H1 (cell line): ENCODE data around the gene ARHGAP25. TPM values are rescaled to one million over a fixed set of nuclear protein-coding genes. Genes with fewer than 3 reads are reported as not detected.
A peak's percentile ranks its signal among the peaks of the same experiment; 100 is the strongest.

Experiments used
- CTCF ChIA-PET: fragments of 300-600 bp; sonication (Branson Sonifier 250); formaldehyde crosslinking; loops from one replicate; lab custom pipeline; 2021; ENCODE audit not compliant: partially characterized antibody; lab: Charles Lee
- POLR2A ChIA-PET: fragments of 300-600 bp; sonication (Branson Sonifier 250); formaldehyde crosslinking; loops from one replicate; lab custom pipeline; 2021; ENCODE audit warnings: inconsistent platforms; ENCODE audit not compliant: partially characterized antibody; lab: Charles Lee
- DNase-seq, 2 experiments: peaks; one replicate each; pipeline versions ENCODE4 v3.0.0 to v3.0.0-alpha.2; 2010 to 2022; ENCODE audit warnings: low spot score in 2 of 2, low read depth in 1 of 2, mixed read lengths in 1 of 2
- FAIRE-seq: peaks from 2 replicates; lab custom pipeline; 2011; peaks lifted over from hg19 to GRCh38; lab: Jason Lieb, UNC
- H2AFZ ChIP-seq: 2 replicates; pipeline ENCODE4 v1.8.1; 2012; ENCODE audit warnings: low read length, inconsistent platforms
- H2AK5ac ChIP-seq: 2 replicates; pipeline ENCODE4 v1.6.1; 2013; ENCODE audit warnings: low read depth, low read length
- H2BK120ac ChIP-seq: replicated peaks from 2 replicates; pipeline ENCODE3; 2013; ENCODE audit warnings: low read depth, low read length, inconsistent platforms
- H2BK12ac ChIP-seq: 2 replicates; pipeline ENCODE4 v1.6.1; 2013; ENCODE audit warnings: low read depth, low read length
- H2BK15ac ChIP-seq: 2 replicates; pipeline ENCODE4 v1.6.1; 2013; ENCODE audit warnings: low read length
- H2BK20ac ChIP-seq: 2 replicates; pipeline ENCODE4 v1.6.1; 2013; ENCODE audit warnings: low read length
- H2BK5ac ChIP-seq: 2 replicates; pipeline ENCODE4 v1.6.1; 2013; ENCODE audit warnings: low read depth, low read length
- H3K14ac ChIP-seq: 2 replicates; pipeline ENCODE4 v1.6.1; 2013; ENCODE audit warnings: inconsistent platforms; ENCODE audit not compliant: insufficient read length
- H3K18ac ChIP-seq: 2 replicates; pipeline ENCODE4 v1.6.1; 2013; ENCODE audit warnings: low read length; ENCODE audit errors: extremely low read depth
- H3K23ac ChIP-seq: 2 replicates; pipeline ENCODE4 v1.6.1; 2013; ENCODE audit warnings: inconsistent platforms; ENCODE audit not compliant: insufficient read length
- H3K23me2 ChIP-seq: 2 replicates; pipeline ENCODE4 v1.6.1; 2013; ENCODE audit warnings: low read depth, low read length
- H3K27ac ChIP-seq: 2 replicates; pipeline ENCODE4 v1.6.1; 2011; ENCODE audit warnings: low read depth, low read length, inconsistent platforms
- H3K27me3 ChIP-seq, 4 experiments: replicated peaks in 1 of 4; 1 replicate in 1 of 4; 2 replicates in 3 of 4; pipeline versions ENCODE4 v1.6.1 to v1.8.1; 2011 to 2013; ENCODE audit warnings: low read length in 3 of 4, mild to moderate bottlenecking in 3 of 4, inconsistent platforms in 2 of 4, mixed read lengths in 2 of 4, moderate library complexity in 1 of 4; ENCODE audit not compliant: control insufficient read depth in 3 of 4, insufficient read depth in 3 of 4; ENCODE audit errors: extremely low read depth in 1 of 4
- H3K36me3 ChIP-seq, 4 experiments: 2 replicates each; pipeline versions ENCODE4 v1.6.1 to v1.8.1; 2011 to 2013; ENCODE audit warnings: mild to moderate bottlenecking in 4 of 4, low read length in 3 of 4, moderate library complexity in 2 of 4, control low read depth in 1 of 4, inconsistent platforms in 1 of 4; ENCODE audit not compliant: insufficient read depth in 4 of 4, control insufficient read depth in 2 of 4
- H3K4ac ChIP-seq: replicated peaks from 2 replicates; pipeline ENCODE3; 2013; ENCODE audit warnings: low read length, low read depth, mixed read lengths, inconsistent platforms; ENCODE audit not compliant: insufficient read length
- H3K4me1 ChIP-seq, 4 experiments: replicated peaks in 1 of 4; 1 replicate in 1 of 4; 2 replicates in 3 of 4; pipeline versions ENCODE4 v1.6.1 to v1.8.1; 2011 to 2013; ENCODE audit warnings: low read length in 3 of 4, inconsistent platforms in 2 of 4, mixed read lengths in 1 of 4; ENCODE audit not compliant: insufficient read depth in 4 of 4, control insufficient read depth in 3 of 4
- H3K4me2 ChIP-seq, 2 experiments: 2 replicates each; pipeline versions ENCODE4 v1.6.1 to v1.8.1; 2011 to 2013; ENCODE audit warnings: low read depth in 2 of 2, low read length in 2 of 2, control low read depth in 1 of 2, inconsistent platforms in 1 of 2, mild to moderate bottlenecking in 1 of 2; ENCODE audit not compliant: insufficient read depth in 1 of 2
- H3K4me3 ChIP-seq, 4 experiments: fragments of 200-600, 300-600 bp in 1 of 4; sonication (generic), shearing (Covaris generic), sonication (Bioruptor Twin) in 1 of 4; 2 replicates each; pipeline versions ENCODE4 v1.5.1 to v1.8.1; 2011 to 2016; ENCODE audit warnings: low read length in 4 of 4, low read depth in 3 of 4, control low read depth in 2 of 4, inconsistent platforms in 2 of 4, mild to moderate bottlenecking in 2 of 4, mixed read lengths in 1 of 4, moderate library complexity in 1 of 4; ENCODE audit not compliant: insufficient read depth in 2 of 4; ENCODE audit errors: extremely low read depth in 1 of 4
- H3K56ac ChIP-seq: replicated peaks from 2 replicates; pipeline ENCODE3; 2013; ENCODE audit warnings: low read depth, mild to moderate bottlenecking, mixed read lengths, low read length, inconsistent platforms; ENCODE audit not compliant: insufficient read length
- H3K79me1 ChIP-seq: 2 replicates; pipeline ENCODE4 v1.6.1; 2013; ENCODE audit warnings: low read depth, low read length, control low read depth
- H3K79me2 ChIP-seq, 2 experiments: 2 replicates each; pipeline versions ENCODE4 v1.6.1 to v1.8.1; 2012 to 2013; ENCODE audit warnings: low read length in 2 of 2, mild to moderate bottlenecking in 2 of 2, inconsistent platforms in 1 of 2; ENCODE audit not compliant: insufficient read depth in 2 of 2, control insufficient read depth in 1 of 2
- H3K9ac ChIP-seq, 4 experiments: replicated peaks in 1 of 4; 1 replicate in 1 of 4; 2 replicates in 3 of 4; pipeline versions ENCODE4 v1.6.1 to v1.8.1; 2011 to 2013; ENCODE audit warnings: low read depth in 3 of 4, low read length in 3 of 4, control low read depth in 2 of 4, mild to moderate bottlenecking in 2 of 4, moderate library complexity in 2 of 4, inconsistent platforms in 1 of 4; ENCODE audit errors: extremely low read depth in 1 of 4
- H3K9me3 ChIP-seq, 2 experiments: 2 replicates each; pipeline versions ENCODE4 v1.6.1 to v1.8.1; 2012 to 2013; ENCODE audit warnings: mild to moderate bottlenecking in 2 of 2, moderate library complexity in 2 of 2, control low read depth in 1 of 2, inconsistent platforms in 1 of 2, low read depth in 1 of 2, low read length in 1 of 2, mixed read lengths in 1 of 2; ENCODE audit not compliant: insufficient read depth in 2 of 2
- H4K20me1 ChIP-seq, 2 experiments: replicated peaks in 1 of 2; 2 replicates each; pipeline versions ENCODE3 to v1.8.1; 2011 to 2013; ENCODE audit warnings: inconsistent platforms in 2 of 2, low read length in 2 of 2, mild to moderate bottlenecking in 1 of 2; ENCODE audit not compliant: insufficient read depth in 2 of 2, control insufficient read depth in 1 of 2
- H4K5ac ChIP-seq: 2 replicates; pipeline ENCODE4 v1.6.1; 2013; ENCODE audit warnings: low read length, low read depth, mixed read lengths, inconsistent platforms; ENCODE audit not compliant: insufficient read length
- H4K8ac ChIP-seq: 2 replicates; pipeline ENCODE4 v1.8.0; 2013; ENCODE audit warnings: mild to moderate bottlenecking, moderate library complexity, low read length, inconsistent platforms; ENCODE audit not compliant: insufficient read depth; ENCODE audit errors: extremely low read depth
- H4K91ac ChIP-seq: replicated peaks from 2 replicates; pipeline ENCODE3; 2013; ENCODE audit warnings: low read length, mixed read lengths, inconsistent platforms; ENCODE audit not compliant: insufficient read length
- CREB1 ChIP-seq: IDR thresholded peaks from 2 replicates; pipeline ENCODE4 v1.6.1; 2012; ENCODE audit warnings: inconsistent platforms
- CTBP2 ChIP-seq: IDR thresholded peaks from 2 replicates; pipeline ENCODE4 v1.7.0; 2011; ENCODE audit warnings: borderline replicate concordance, mild to moderate bottlenecking, moderate library complexity, mixed read lengths, low read length; ENCODE audit not compliant: insufficient read depth, insufficient read length
- GTF2F1 ChIP-seq: IDR thresholded peaks from 2 replicates; pipeline ENCODE4 v1.6.1; 2012; ENCODE audit warnings: low read depth, low read length, improper control_type of control experiment, borderline replicate concordance
- RAD21 ChIP-seq, 2 experiments: IDR thresholded peaks in 1 of 2; conservative IDR thresholded peaks in 1 of 2; 2 replicates each; pipeline ENCODE4 v1.6.1; 2011; ENCODE audit warnings: low read depth in 2 of 2, low read length in 2 of 2, improper control_type of control experiment in 1 of 2, inconsistent platforms in 1 of 2, mild to moderate bottlenecking in 1 of 2, moderate library complexity in 1 of 2
- SP2 ChIP-seq: IDR thresholded peaks from 2 replicates; pipeline ENCODE4 v1.6.1; 2012; ENCODE audit warnings: mild to moderate bottlenecking, low read length, inconsistent platforms
- SRF ChIP-seq: IDR thresholded peaks from 2 replicates; pipeline ENCODE4 v1.6.1; 2011; ENCODE audit warnings: mild to moderate bottlenecking, low read depth, low read length, moderate library complexity
- TCF12 ChIP-seq: IDR thresholded peaks from 2 replicates; pipeline ENCODE4 v1.6.1; 2011; ENCODE audit warnings: low read depth, mild to moderate bottlenecking, low read length
- WGBS, 2 experiments: shearing (Covaris generic) in 1 of 2; methylation state at CpG; one replicate each; pipeline versions ENCODE4 v1.1.6 to v1.1.7; 2013 to 2015; ENCODE audit warnings: low lambda C conversion rate in 2 of 2, mixed read lengths in 2 of 2, inconsistent platforms in 1 of 2, low coverage in 1 of 2, missing lambda C conversion rate in 1 of 2; ENCODE audit not compliant: insufficient replicate concordance in 2 of 2, insufficient coverage in 1 of 2, insufficient read length in 1 of 2; ENCODE audit errors: extremely low coverage in 1 of 2, missing lambda C conversion rate in 1 of 2; 5-methylcytosine and 5-hydroxymethylcytosine counted together
- polyA plus RNA-seq, 7 experiments: library from polyadenylated mRNA; depleted of rRNA in 3 of 7; stranded (reverse) in 5 of 7; unstranded in 2 of 7; fragments of >200 nt in 5 of 7; fragments of 200-250 nt in 2 of 7; gene quantifications; 1 replicate in 5 of 7; 2 replicates in 1 of 7; 4 replicates in 1 of 7; pipeline versions ENCODE4 v1.2.1 to v1.2.3, GENCODE V29; 2011 to 2013; ENCODE audit warnings: missing spikeins in 2 of 7, mixed read lengths in 2 of 7
- total RNA-seq: library from RNA; stranded (reverse); fragmentation: NEBNext Ultra II Directional; extraction: Animal tissue kit (Norgen Biotek cat#: 25700); gene quantifications from 2 replicates; pipeline ENCODE4 v1.2.1, GENCODE V29; 2021
- TF ChIP-seq, protein P1 (sequence below), 3 experiments: IDR thresholded peaks; 1 replicate in 2 of 3; 2 replicates in 1 of 3; pipeline versions ENCODE4 v1.5.1 to v1.6.1; 2011; ENCODE audit warnings: low read length in 3 of 3, mild to moderate bottlenecking in 3 of 3, inconsistent platforms in 2 of 3, low read depth in 1 of 3, moderate library complexity in 1 of 3; ENCODE audit not compliant: insufficient read depth in 1 of 3; ENCODE audit errors: control extremely low read depth in 1 of 3
- TF ChIP-seq, protein P2 (sequence below): IDR thresholded peaks from 2 replicates; pipeline ENCODE4 v1.6.1; 2012; ENCODE audit warnings: inconsistent platforms

The ARHGAP25 gene
- total and polyA plus RNA-seq, 2 of the 8 experiments (the other 6 are each of a cell fraction or from before 2014, with no cell fraction given): 1.00 to 1.2 TPM

DNA sequence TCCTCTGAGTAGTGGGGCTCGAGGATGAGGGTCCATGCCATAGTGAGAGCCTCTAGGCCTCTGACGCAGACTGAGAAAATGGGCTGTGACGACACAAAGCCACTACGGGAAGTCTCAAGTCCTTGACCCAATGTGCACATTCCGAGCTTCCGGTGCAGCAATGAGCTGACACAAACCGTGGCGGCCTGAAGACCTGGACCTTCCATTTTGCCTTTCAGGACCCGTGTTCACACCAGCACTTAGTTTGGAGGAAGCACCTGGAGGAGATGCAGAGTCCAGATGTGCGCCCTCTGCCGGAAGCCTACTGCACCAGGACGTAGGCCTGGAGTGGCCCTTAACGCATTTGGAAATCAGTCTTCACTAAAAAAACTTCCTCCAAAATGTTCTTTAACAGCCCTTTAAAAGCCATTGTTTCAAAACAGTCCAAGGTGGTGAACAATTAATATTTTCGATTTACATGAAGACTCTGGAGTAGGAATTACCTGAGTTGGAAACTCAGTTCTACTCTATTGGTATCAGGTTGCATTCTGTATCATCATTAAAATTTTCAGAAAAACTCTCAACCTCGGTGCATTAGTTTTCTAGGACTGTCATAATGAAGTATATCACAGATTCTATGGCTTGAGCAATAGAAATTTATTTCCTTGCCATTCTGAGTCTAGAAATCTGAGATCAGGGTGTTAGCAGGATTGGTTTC is 102.7 kb downstream of the ARHGAP25 start:
- H2BK12ac ChIP-seq: no peak overlapping the region
- H3K27ac ChIP-seq: no peak overlapping the region
- 0 out of 2 replicates have a peak overlapping the region, but pooled peaks have one; percentile 36 for H3K18ac ChIP-seq
- H2BK5ac ChIP-seq: no peak overlapping the region
- WGBS, 2 experiments: 65% methylated on average over 15 of the region's 15 CpGs; no CpG with 5 or more reads in 1 of the 2 experiments
- no peak overlapping the region for H3K9ac ChIP-seq
- no peak overlapping the region for H2BK120ac ChIP-seq
- H3K23me2 ChIP-seq: no peaks in the 10 kb centered on the region
- no peak overlapping the region for H3K56ac ChIP-seq
- no peak overlapping the region for H4K91ac ChIP-seq
- no peak overlapping the region for H3K23ac ChIP-seq
- peak overlapping the region; percentile 91 for H2AFZ ChIP-seq
- H4K20me1 ChIP-seq: no peaks in the 10 kb centered on the region
- H3K9me3 ChIP-seq: peaks cover 9 to 13% of the 10 kb centered on the region in 2 experiments; a peak in 2 of 4 replicates
- H3K4me3 ChIP-seq: no peak overlapping the region
- no peak overlapping the region for H4K5ac ChIP-seq
- no peak overlapping the region for H3K14ac ChIP-seq
- H3K79me1 ChIP-seq: no peaks in the 10 kb centered on the region
- H3K27me3 ChIP-seq: no peaks in the 10 kb centered on the region
- no peaks in the 10 kb centered on the region for H3K4me1 ChIP-seq
- ChIA-PET POLR2A (no interaction called here), CTCF (interaction anchor here (0.6 to 6.6 kb wide), 33 partner anchors 9 to 373 kb away, joined by 3 to 113 read pairs (median 5); partner anchors contain the start of gene GKN2)
- H3K4me2 ChIP-seq: no peak overlapping the region
- H3K79me2 ChIP-seq: no peaks in the 10 kb centered on the region
- H2AK5ac ChIP-seq: no peak overlapping the region
- H4K8ac ChIP-seq: peak overlapping the region; percentile 73; the same call in 1 of the 2 replicates
- DNase-seq: peak; percentile 38 to 84
- H3K36me3 ChIP-seq: no peaks in the 10 kb centered on the region
- no peak overlapping the region for H2BK15ac ChIP-seq
- peak; percentile 19 for FAIRE-seq
- H2BK20ac ChIP-seq: no peak overlapping the region
- no peak overlapping the region for H3K4ac ChIP-seq
- TF ChIP-seq CTBP2 (no peak), RAD21 (IDR thresholded peaks at IDR 0.05 in 1 of 2, conservative IDR thresholded peaks at IDR 0.05 in 1 of 2; ENCODE audit: low read depth in 2 of 2, low read length in 2 of 2) (peak; percentile 62 to 75), TCF12 (0 out of 2 replicates have a peak, but pooled peaks have one; percentile 12), SP2 (no peak), GTF2F1 (no peak), SRF (no peak), CREB1 (peak; percentile 24; the same call in 1 of the 2 replicates)
- TF ChIP-seq, protein P1, sequence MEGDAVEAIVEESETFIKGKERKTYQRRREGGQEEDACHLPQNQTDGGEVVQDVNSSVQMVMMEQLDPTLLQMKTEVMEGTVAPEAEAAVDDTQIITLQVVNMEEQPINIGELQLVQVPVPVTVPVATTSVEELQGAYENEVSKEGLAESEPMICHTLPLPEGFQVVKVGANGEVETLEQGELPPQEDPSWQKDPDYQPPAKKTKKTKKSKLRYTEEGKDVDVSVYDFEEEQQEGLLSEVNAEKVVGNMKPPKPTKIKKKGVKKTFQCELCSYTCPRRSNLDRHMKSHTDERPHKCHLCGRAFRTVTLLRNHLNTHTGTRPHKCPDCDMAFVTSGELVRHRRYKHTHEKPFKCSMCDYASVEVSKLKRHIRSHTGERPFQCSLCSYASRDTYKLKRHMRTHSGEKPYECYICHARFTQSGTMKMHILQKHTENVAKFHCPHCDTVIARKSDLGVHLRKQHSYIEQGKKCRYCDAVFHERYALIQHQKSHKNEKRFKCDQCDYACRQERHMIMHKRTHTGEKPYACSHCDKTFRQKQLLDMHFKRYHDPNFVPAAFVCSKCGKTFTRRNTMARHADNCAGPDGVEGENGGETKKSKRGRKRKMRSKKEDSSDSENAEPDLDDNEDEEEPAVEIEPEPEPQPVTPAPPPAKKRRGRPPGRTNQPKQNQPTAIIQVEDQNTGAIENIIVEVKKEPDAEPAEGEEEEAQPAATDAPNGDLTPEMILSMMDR (IDR thresholded peaks at IDR 0.05; ENCODE audit: control extremely low read depth in 1 of 3, insufficient read depth in 1 of 3, low read depth in 1 of 3, low read length in 3 of 3): peak; percentile 78 to 91 (median 85)
- TF ChIP-seq, protein P2, sequence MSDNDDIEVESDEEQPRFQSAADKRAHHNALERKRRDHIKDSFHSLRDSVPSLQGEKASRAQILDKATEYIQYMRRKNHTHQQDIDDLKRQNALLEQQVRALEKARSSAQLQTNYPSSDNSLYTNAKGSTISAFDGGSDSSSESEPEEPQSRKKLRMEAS: 0 out of 2 replicates have a peak, but pooled peaks have one; percentile 11
